Panc1 (cell line): ENCODE data around the gene KRTAP2-1. TPM values are rescaled to one million over a fixed set of nuclear protein-coding genes. Genes with fewer than 3 reads are reported as not detected.

Experiments used
- ATAC-seq: fragments of 200-7000 bp; cut with Tn5 transposase; 2 replicates; pipeline ENCODE4 v1.9.1; 2020; ENCODE audit warnings: mild to moderate bottlenecking, moderate library complexity
- BruUV-seq: library from RNA; stranded (reverse); fragments of 400-500 nt; replicated peaks from 2 replicates; lab custom pipeline; 2021; lab: Mats Ljungman, UMichigan
- CTCF ChIA-PET: fragments of 300-600 bp; sonication (Branson Sonifier 250); formaldehyde crosslinking; loops from one replicate; lab custom pipeline; 2022; ENCODE audit warnings: antibody characterized with exemption; lab: Charles Lee
- POLR2A ChIA-PET: fragments of 300-600 bp; sonication (Branson Sonifier 250); formaldehyde crosslinking; loops from one replicate; lab custom pipeline; 2022; ENCODE audit warnings: antibody characterized with exemption; lab: Charles Lee
- DNase-seq: peaks from one replicate; pipeline ENCODE4 v3.0.0-alpha.2; 2010; ENCODE audit warnings: low read depth, low spot score
- H3K27ac ChIP-seq: 2 replicates; pipeline ENCODE4 v1.5.1; 2011; ENCODE audit warnings: mild to moderate bottlenecking, low read length, inconsistent platforms
- H3K27me3 ChIP-seq: fragments of 200-500 bp; sonication (Bioruptor generic); 2 replicates; pipeline ENCODE4 v1.6.0; 2014; ENCODE audit warnings: low read length, inconsistent platforms; ENCODE audit not compliant: control insufficient read depth, insufficient read depth
- H3K36me3 ChIP-seq: fragments of 200-500 bp; sonication (Bioruptor generic); 2 replicates; pipeline ENCODE4 v1.5.1; 2014; ENCODE audit warnings: inconsistent platforms, mild to moderate bottlenecking, low read length, moderate library complexity; ENCODE audit not compliant: control insufficient read depth, insufficient read depth
- H3K4me1 ChIP-seq: 2 replicates; pipeline ENCODE4 v1.5.1; 2011; ENCODE audit warnings: inconsistent platforms, mild to moderate bottlenecking, low read length, moderate library complexity; ENCODE audit not compliant: control insufficient read depth, insufficient read depth
- H3K4me3 ChIP-seq, 2 experiments: 2 replicates each; pipeline ENCODE4 v1.5.1; 2011 to 2012; ENCODE audit warnings: low read depth in 2 of 2, low read length in 2 of 2, mild to moderate bottlenecking in 2 of 2, inconsistent platforms in 1 of 2, moderate library complexity in 1 of 2
- H3K9me3 ChIP-seq: fragments of 200-500 bp; sonication (Bioruptor generic); 2 replicates; pipeline ENCODE4 v1.5.1; 2014; ENCODE audit warnings: low read depth, mild to moderate bottlenecking, inconsistent platforms, low read length, moderate library complexity; ENCODE audit not compliant: control insufficient read depth, insufficient read depth
- POLR2AphosphoS5 ChIP-seq: IDR thresholded peaks from 2 replicates; pipeline ENCODE4 v1.6.1; 2012; ENCODE audit warnings: mild to moderate bottlenecking, low read depth, low read length, moderate library complexity
- SIN3A ChIP-seq: IDR thresholded peaks from 2 replicates; pipeline ENCODE4 v1.6.1; 2012; ENCODE audit warnings: low read depth, mild to moderate bottlenecking, low read length, moderate library complexity, borderline replicate concordance; ENCODE audit not compliant: insufficient read depth
- TCF7L2 ChIP-seq: IDR thresholded peaks from 2 replicates; pipeline ENCODE4 v1.6.1; 2011; ENCODE audit warnings: mild to moderate bottlenecking, low read depth, low read length, inconsistent platforms
- in situ Hi-C: cut with HindIII; loops from 2 replicates; pipeline ENCODE4 v1.10.0; 2016; ENCODE audit warnings: low sequenced_read_pairs, low pct_unique_long_range_greater_than_20kb
- intact Hi-C: fragments of 100-400 bp; cut with micrococcal nuclease; formaldehyde crosslinking; loops from one replicate; pipeline ENCODE4 v1.10.0; 2022; ENCODE audit not compliant: unreplicated experiment
- total RNA-seq: library from RNA; stranded (reverse); gene quantifications from one replicate; pipeline ENCODE4 v1.2.1, GENCODE V29; 2021; ENCODE audit not compliant: unreplicated experiment
- TF ChIP-seq, protein P1 (sequence below): fragments of 450-650 bp; IDR thresholded peaks from 2 replicates; pipeline ENCODE4 v1.5.1; 2017; ENCODE audit warnings: mild to moderate bottlenecking
- TF ChIP-seq, protein P2 (sequence below), 2 experiments: IDR thresholded peaks; 2 replicates each; pipeline ENCODE4 v1.6.1; 2011 to 2012; ENCODE audit warnings: low read depth in 2 of 2, control low read depth in 1 of 2, low read length in 1 of 2, mild to moderate bottlenecking in 1 of 2, moderate library complexity in 1 of 2; ENCODE audit not compliant: insufficient read depth in 1 of 2

The KRTAP2-1 gene
- total RNA-seq, 1 experiment from 2014 or later = not detected

DNA sequence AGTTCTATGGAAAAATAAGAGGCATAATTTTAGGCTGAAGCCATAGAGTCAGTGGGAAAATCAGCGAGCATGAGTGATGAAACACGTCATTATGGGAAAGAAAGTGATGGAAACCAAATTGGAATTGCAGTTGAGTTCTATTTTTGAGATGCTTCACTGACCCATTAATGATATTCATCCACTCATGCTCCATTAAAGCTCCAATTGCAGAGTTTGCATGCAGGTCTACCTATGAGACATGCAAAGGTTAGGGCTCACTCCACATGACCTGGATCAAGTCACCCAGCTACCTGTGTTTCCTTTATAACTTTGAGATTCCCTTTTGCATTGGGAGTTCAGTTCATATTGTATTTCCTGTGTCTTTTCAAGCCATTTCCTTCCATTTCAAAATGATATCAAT lies 26.6 kb upstream of the KRTAP2-1 start:
- no TSS peak for BruUV-seq
- in situ Hi-C loops (no loop called here), intact Hi-C loops (no loop called here)
- POLR2A ChIA-PET = no interaction called here
- H3K4me3 ChIP-seq = no peak overlapping the region
- ATAC-seq = no peak
- H3K36me3 ChIP-seq = no peaks in the 10 kb centered on the region
- CTCF ChIA-PET = interaction anchor here (0.5 kb wide), 1 partner anchor 9 kb away, joined by 3 read pairs; no protein-coding TSS in a partner anchor
- 0 out of 2 replicates have a peak, but pooled peaks cover 2% of the 10 kb centered on the region for H3K27me3 ChIP-seq
- H3K4me1 ChIP-seq = no peaks in the 10 kb centered on the region
- no peak overlapping the region for H3K27ac ChIP-seq
- no peak for DNase-seq
- no peaks in the 10 kb centered on the region for H3K9me3 ChIP-seq
- TF ChIP-seq, protein P1, sequence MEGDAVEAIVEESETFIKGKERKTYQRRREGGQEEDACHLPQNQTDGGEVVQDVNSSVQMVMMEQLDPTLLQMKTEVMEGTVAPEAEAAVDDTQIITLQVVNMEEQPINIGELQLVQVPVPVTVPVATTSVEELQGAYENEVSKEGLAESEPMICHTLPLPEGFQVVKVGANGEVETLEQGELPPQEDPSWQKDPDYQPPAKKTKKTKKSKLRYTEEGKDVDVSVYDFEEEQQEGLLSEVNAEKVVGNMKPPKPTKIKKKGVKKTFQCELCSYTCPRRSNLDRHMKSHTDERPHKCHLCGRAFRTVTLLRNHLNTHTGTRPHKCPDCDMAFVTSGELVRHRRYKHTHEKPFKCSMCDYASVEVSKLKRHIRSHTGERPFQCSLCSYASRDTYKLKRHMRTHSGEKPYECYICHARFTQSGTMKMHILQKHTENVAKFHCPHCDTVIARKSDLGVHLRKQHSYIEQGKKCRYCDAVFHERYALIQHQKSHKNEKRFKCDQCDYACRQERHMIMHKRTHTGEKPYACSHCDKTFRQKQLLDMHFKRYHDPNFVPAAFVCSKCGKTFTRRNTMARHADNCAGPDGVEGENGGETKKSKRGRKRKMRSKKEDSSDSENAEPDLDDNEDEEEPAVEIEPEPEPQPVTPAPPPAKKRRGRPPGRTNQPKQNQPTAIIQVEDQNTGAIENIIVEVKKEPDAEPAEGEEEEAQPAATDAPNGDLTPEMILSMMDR = no peak
- TF ChIP-seq TCF7L2 (no peak), SIN3A (no peak), POLR2AphosphoS5 (no peak)
- TF ChIP-seq, protein P2, sequence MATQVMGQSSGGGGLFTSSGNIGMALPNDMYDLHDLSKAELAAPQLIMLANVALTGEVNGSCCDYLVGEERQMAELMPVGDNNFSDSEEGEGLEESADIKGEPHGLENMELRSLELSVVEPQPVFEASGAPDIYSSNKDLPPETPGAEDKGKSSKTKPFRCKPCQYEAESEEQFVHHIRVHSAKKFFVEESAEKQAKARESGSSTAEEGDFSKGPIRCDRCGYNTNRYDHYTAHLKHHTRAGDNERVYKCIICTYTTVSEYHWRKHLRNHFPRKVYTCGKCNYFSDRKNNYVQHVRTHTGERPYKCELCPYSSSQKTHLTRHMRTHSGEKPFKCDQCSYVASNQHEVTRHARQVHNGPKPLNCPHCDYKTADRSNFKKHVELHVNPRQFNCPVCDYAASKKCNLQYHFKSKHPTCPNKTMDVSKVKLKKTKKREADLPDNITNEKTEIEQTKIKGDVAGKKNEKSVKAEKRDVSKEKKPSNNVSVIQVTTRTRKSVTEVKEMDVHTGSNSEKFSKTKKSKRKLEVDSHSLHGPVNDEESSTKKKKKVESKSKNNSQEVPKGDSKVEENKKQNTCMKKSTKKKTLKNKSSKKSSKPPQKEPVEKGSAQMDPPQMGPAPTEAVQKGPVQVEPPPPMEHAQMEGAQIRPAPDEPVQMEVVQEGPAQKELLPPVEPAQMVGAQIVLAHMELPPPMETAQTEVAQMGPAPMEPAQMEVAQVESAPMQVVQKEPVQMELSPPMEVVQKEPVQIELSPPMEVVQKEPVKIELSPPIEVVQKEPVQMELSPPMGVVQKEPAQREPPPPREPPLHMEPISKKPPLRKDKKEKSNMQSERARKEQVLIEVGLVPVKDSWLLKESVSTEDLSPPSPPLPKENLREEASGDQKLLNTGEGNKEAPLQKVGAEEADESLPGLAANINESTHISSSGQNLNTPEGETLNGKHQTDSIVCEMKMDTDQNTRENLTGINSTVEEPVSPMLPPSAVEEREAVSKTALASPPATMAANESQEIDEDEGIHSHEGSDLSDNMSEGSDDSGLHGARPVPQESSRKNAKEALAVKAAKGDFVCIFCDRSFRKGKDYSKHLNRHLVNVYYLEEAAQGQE (IDR thresholded peaks at IDR 0.05; ENCODE audit: insufficient read depth in 1 of 2, low read depth in 2 of 2, low read length in 1 of 2) = no peak

DNA sequence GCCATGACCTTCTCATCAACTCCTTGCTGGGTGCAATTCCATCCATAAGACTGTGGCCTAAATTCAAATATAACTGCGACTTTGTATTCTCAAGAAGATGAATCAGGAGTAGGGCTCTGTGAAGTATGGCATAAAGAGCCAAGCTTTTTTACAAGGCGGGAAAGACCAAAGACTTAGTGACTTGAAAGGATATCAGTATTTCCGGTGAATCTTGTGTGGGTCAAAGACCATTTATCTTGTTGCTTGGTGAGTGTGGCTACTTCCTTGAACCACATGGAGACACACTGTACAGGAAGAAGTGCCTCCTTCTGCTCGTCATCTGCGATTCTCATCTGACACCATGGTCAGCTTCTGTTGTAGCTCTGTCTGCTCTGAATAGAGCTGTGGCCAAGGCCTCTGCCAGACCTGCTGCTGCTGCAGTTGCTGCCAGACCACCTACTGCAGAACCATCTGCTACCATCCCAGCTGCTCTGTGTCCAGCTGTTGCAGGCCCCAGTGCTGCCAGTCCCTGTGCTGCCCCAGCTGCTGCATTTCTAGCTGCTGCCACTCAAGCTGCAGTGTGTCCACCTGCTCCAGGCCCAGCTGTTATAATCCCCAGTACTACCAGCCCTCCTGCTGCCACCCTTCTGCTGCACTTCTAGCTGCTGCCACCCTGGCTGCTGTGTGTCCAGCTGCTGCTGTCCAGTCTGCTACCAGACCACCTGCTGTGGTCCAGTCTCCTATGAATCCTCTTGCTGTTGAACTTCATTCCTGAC lies 24.7 kb upstream of the KRTAP2-1 start:
- TF ChIP-seq POLR2AphosphoS5 (no peak), TCF7L2 (no peak), SIN3A (no peak)
- TF ChIP-seq, protein P2 (IDR thresholded peaks at IDR 0.05; ENCODE audit: insufficient read depth in 1 of 2, low read depth in 2 of 2, low read length in 1 of 2) = no peak
- TF ChIP-seq, protein P1 = no peak
- no peak overlapping the region for H3K27ac ChIP-seq
- ATAC-seq (no peak), DNase-seq (no peak)
- 0 out of 2 replicates have a peak, but pooled peaks cover under 1% of the 10 kb centered on the region for H3K27me3 ChIP-seq
- no peaks in the 10 kb centered on the region for H3K4me1 ChIP-seq
- no peaks in the 10 kb centered on the region for H3K9me3 ChIP-seq
- intact Hi-C loops = no loop called here
- in situ Hi-C loops = no loop called here
- BruUV-seq = no TSS peak
- POLR2A ChIA-PET = no interaction called here
- H3K4me3 ChIP-seq = no peak overlapping the region
- no peaks in the 10 kb centered on the region for H3K36me3 ChIP-seq
- CTCF ChIA-PET = no interaction called here
